ENCODE measurements around the gene MAP4K4. TPM values are rescaled to one million over a fixed set of nuclear protein-coding genes. Genes with fewer than 3 reads are reported as not detected.

MAP4K4 gene
- total RNA-seq, 1 donor from 2014 or later, result 175 TPM

- Mint-ChIP-seq H3K27ac (no peak overlapping the region), H3K9me3 (no peaks in the 10 kb centered on the region), H3K4me3 (no peak overlapping the region), H3K4me1 (no peaks in the 10 kb centered on the region), H3K36me3 (peaks cover 48% of the 10 kb centered on the region), H3K27me3 (ENCODE audit: low read depth) (no peaks in the 10 kb centered on the region)
- no peak for DNase-seq (ENCODE audit: low spot score in 2 of 2, unreplicated experiment in 2 of 2)
- no peak for TF ChIP-seq CTCF (IDR thresholded peaks at IDR 0.05; ENCODE audit: unreplicated experiment)
Observed at GRCh38 chr2:101892377-101892776, 194.9 kb downstream of the MAP4K4 start.

GRCh38 chr2:101893681-101894381, 196.3 kb downstream of the MAP4K4 start:
- TF ChIP-seq CTCF (IDR thresholded peaks at IDR 0.05; ENCODE audit: unreplicated experiment), result no peak
- Mint-ChIP-seq H3K4me1 (no peaks in the 10 kb centered on the region), H3K27ac (no peak overlapping the region), H3K36me3 (peaks cover 46% of the 10 kb centered on the region), H3K9me3 (no peaks in the 10 kb centered on the region), H3K4me3 (no peak overlapping the region), H3K27me3 (ENCODE audit: low read depth) (no peaks in the 10 kb centered on the region)
- no peak for DNase-seq (ENCODE audit: low spot score in 2 of 2, unreplicated experiment in 2 of 2)

- peaks cover 39% of the 10 kb centered on the region for H3K36me3 Mint-ChIP-seq
- no peak overlapping the region for H3K27ac Mint-ChIP-seq
- no peak for TF ChIP-seq CTCF (IDR thresholded peaks at IDR 0.05; ENCODE audit: unreplicated experiment)
- no peaks in the 10 kb centered on the region for H3K4me1 Mint-ChIP-seq
- H3K9me3 Mint-ChIP-seq, result no peaks in the 10 kb centered on the region
- no peaks in the 10 kb centered on the region for H3K27me3 Mint-ChIP-seq (ENCODE audit: low read depth)
- DNase-seq (ENCODE audit: low spot score in 2 of 2, unreplicated experiment in 2 of 2), result no peak
- H3K4me3 Mint-ChIP-seq, result no peak overlapping the region
Observed at GRCh38 chr2:101895039-101895438, 197.5 kb downstream of the MAP4K4 start.

- H3K4me3 Mint-ChIP-seq, result no peak overlapping the region
- no peaks in the 10 kb centered on the region for H3K4me1 Mint-ChIP-seq
- DNase-seq (ENCODE audit: low spot score in 2 of 2, unreplicated experiment in 2 of 2), result no peak
- H3K9me3 Mint-ChIP-seq, result no peaks in the 10 kb centered on the region
- peaks cover 39% of the 10 kb centered on the region for H3K36me3 Mint-ChIP-seq
- no peak overlapping the region for H3K27ac Mint-ChIP-seq
- no peak for TF ChIP-seq CTCF (IDR thresholded peaks at IDR 0.05; ENCODE audit: unreplicated experiment)
- no peaks in the 10 kb centered on the region for H3K27me3 Mint-ChIP-seq (ENCODE audit: low read depth)
Observed at GRCh38 chr2:101895819-101896322, 198.4 kb downstream of the MAP4K4 start.

GRCh38 chr2:101897301-101897700, 199.8 kb downstream of the MAP4K4 start:
- no peak for DNase-seq (ENCODE audit: low spot score in 2 of 2, unreplicated experiment in 2 of 2)
- Mint-ChIP-seq H3K27me3 (ENCODE audit: low read depth) (no peaks in the 10 kb centered on the region), H3K27ac (no peak overlapping the region)

More at GRCh38 chr2:101897301-101897700, 199.8 kb downstream of the MAP4K4 start:
- no peak for TF ChIP-seq CTCF (IDR thresholded peaks at IDR 0.05; ENCODE audit: unreplicated experiment)
- no peak overlapping the region for H3K4me3 Mint-ChIP-seq
- peaks cover 29% of the 10 kb centered on the region for H3K36me3 Mint-ChIP-seq
- H3K9me3 Mint-ChIP-seq, result no peaks in the 10 kb centered on the region
- H3K4me1 Mint-ChIP-seq, result no peaks in the 10 kb centered on the region

Measured in mesothelial cell of epicardium (in vitro differentiated cells).